ENCODE results near the gene TBC1D5. TPM values are rescaled to one million over a fixed set of nuclear protein-coding genes. Genes with fewer than 3 reads are reported as not detected.

TBC1D5 gene
- total and polyA plus RNA-seq, 2 of the 4 experiments (the other 2 are of a cell fraction), result 16.4 to 57.0 TPM

GRCh38 chr3:17759901-17760300 lies 17.5 kb upstream of the TBC1D5 start:
- Histone ChIP-seq H4K91ac (ENCODE audit: insufficient read depth, low read depth, low read length) (no peak overlapping the region), H3K27me3 (ENCODE audit: control insufficient read depth, insufficient read depth, low read length) (peaks cover 2% of the 10 kb centered on the region; the same call in 1 of the 2 replicates), H3K4me3 (ENCODE audit: insufficient read depth, low read depth, low read length) (no peak overlapping the region), H3K9me3 (ENCODE audit: control insufficient read depth, insufficient read depth, low read length) (no peaks in the 10 kb centered on the region), H2BK5ac (ENCODE audit: low read depth, low read length, poor library complexity, severe bottlenecking) (no peak overlapping the region), H3K14ac (replicated peaks; ENCODE audit: low read depth, low read length) (no peak overlapping the region), H3K18ac (ENCODE audit: low read depth, low read length) (no peak overlapping the region), H2BK120ac (ENCODE audit: low read depth, low read length) (no peak overlapping the region), H3K23ac (ENCODE audit: low read depth, low read length) (no peak overlapping the region), H2AK5ac (ENCODE audit: low read depth, low read length) (no peak overlapping the region), H2BK15ac (ENCODE audit: low read depth, low read length) (no peak overlapping the region), H3K4me1 (ENCODE audit: control insufficient read depth, insufficient read depth, low read length) (no peaks in the 10 kb centered on the region), H2BK20ac (ENCODE audit: low read depth, low read length) (no peak overlapping the region), H2AK9ac (replicated peaks; ENCODE audit: low read depth, low read length, poor library complexity) (no peak overlapping the region), H2AFZ (replicated peaks; ENCODE audit: low read length, poor library complexity) (no peak overlapping the region), H4K5ac (ENCODE audit: low read depth, low read length) (no peak overlapping the region), H3K56ac (ENCODE audit: extremely low read depth, insufficient read depth, low read length) (no peak overlapping the region), H3K9me1 (ENCODE audit: insufficient read depth, low read length) (no peaks in the 10 kb centered on the region), H4K20me1 (ENCODE audit: insufficient read depth, low read length) (no peaks in the 10 kb centered on the region), H4K8ac (ENCODE audit: low read depth in 2 of 2, low read length in 2 of 2) (no peak overlapping the region), H3K9ac (ENCODE audit: low read depth, low read length) (no peak overlapping the region), H3K79me1 (ENCODE audit: low read depth in 1 of 2, low read length in 2 of 2) (no peaks in the 10 kb centered on the region), H3K27ac (ENCODE audit: insufficient read depth, low read length) (no peak overlapping the region), H3K36me3 (ENCODE audit: control insufficient read depth, insufficient read depth, low read length) (no peaks in the 10 kb centered on the region), H3K4me2 (ENCODE audit: low read depth, low read length) (no peak overlapping the region), H3K4ac (ENCODE audit: low read depth, low read length) (no peak overlapping the region)
- CTCF ChIA-PET, result interaction anchor here (0.7 kb wide), 1 partner anchor 33 kb away, joined by 3 read pairs; no protein-coding TSS in a partner anchor
- WGBS, 2 experiments (ENCODE audit: extremely low coverage in 2 of 2, insufficient read length in 1 of 2), result no CpG with 5 or more reads among the region's 4 CpGs
- no peak for DNase-seq
- no peak for ATAC-seq (ENCODE audit: low read depth)
- BruUV-seq (replicated peaks), result no TSS peak
- dilution Hi-C loops (cut with HindIII; ENCODE audit: low sequenced_read_pairs, unreplicated experiment) (no loop called here), intact Hi-C loops (cut with micrococcal nuclease) (no loop called here), in situ Hi-C loops (cut with MboI; ENCODE audit: low sequenced_read_pairs) (no loop called here)
- POLR2A ChIA-PET (ENCODE audit: unreplicated experiment), result no interaction called here
- TF ChIP-seq RAD21 (IDR thresholded peaks at IDR 0.05; ENCODE audit: low read length) (no peak), SMC3 (IDR thresholded peaks at IDR 0.05; ENCODE audit: low read depth, low read length) (no peak), FOS (IDR thresholded peaks at IDR 0.05; ENCODE audit: low read depth, low read length) (no peak), POLR2A (IDR thresholded peaks at IDR 0.05; ENCODE audit: low read depth, low read length) (no peak), CEBPB (IDR thresholded peaks at IDR 0.05; ENCODE audit: low read depth, low read length) (no peak), BHLHE40 (IDR thresholded peaks at IDR 0.05; ENCODE audit: low read depth, low read length) (no peak), USF2 (IDR thresholded peaks at IDR 0.05; ENCODE audit: low read depth, low read length) (no peak), NFE2L2 (IDR thresholded peaks at IDR 0.05; ENCODE audit: low read depth, low read length) (no peak), RCOR1 (IDR thresholded peaks at IDR 0.05; ENCODE audit: insufficient replicate concordance, low read length) (no peak), RFX5 (IDR thresholded peaks at IDR 0.05; ENCODE audit: low read depth, low read length) (no peak), MAZ (IDR thresholded peaks at IDR 0.05; ENCODE audit: borderline replicate concordance, low read depth, low read length) (no peak), CHD1 (IDR thresholded peaks at IDR 0.05; ENCODE audit: low read depth, low read length) (no peak), ELK1 (IDR thresholded peaks at IDR 0.05; ENCODE audit: borderline replicate concordance, low read depth, low read length) (no peak), MAFK (IDR thresholded peaks at IDR 0.05; ENCODE audit: low read depth, low read length) (no peak)

Data from IMR-90 (cell line).